Right lung (tissue), 5 donors: ENCODE results near the gene STIM1. TPM values are rescaled to one million over a fixed set of nuclear protein-coding genes. Genes with fewer than 3 reads are reported as not detected.
A peak's percentile ranks its signal among the peaks of the same experiment; 100 is the strongest.

ENCODE experiments used
- DNase-seq, 2 donors: peaks; one replicate each; pipeline ENCODE4 v3.0.0-alpha.2; 2013
- polyA plus RNA-seq, 5 donors: library from polyadenylated mRNA; unstranded; fragments of 120-200 nt; gene quantifications; one replicate each; pipeline versions ENCODE4 v1.2.1 to v1.2.3, GENCODE V29; 2013; ENCODE audit warnings: inconsistent platforms in 1 of 5, low replicate concordance in 1 of 5; ENCODE audit not compliant: insufficient read length in 5 of 5, insufficient read depth in 1 of 5

Gene STIM1
- polyA plus RNA-seq, 5 donors: 38.6 to 51.9 (median 41.6) TPM

DNA sequence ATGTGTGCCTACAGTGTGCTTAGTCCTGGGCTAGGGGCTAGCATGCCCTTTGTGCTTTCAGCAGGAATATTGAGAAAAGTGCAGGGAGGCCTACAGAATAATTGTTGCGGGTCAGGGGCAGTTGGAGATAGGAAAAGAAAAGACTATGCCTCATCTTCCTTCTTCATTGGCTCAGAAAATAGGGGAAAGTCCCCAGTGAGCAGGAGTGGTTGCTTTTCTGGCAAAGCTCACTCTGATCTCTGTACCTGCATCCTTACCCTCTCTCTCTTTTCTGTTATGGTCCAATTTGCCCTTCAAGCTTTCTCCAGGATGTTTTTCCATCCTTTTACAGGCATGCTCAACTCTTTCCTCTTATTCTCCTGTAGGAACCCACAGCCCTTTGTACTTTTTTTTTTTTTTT, 209.6 kb downstream of the STIM1 start:
- no peak for DNase-seq

DNA sequence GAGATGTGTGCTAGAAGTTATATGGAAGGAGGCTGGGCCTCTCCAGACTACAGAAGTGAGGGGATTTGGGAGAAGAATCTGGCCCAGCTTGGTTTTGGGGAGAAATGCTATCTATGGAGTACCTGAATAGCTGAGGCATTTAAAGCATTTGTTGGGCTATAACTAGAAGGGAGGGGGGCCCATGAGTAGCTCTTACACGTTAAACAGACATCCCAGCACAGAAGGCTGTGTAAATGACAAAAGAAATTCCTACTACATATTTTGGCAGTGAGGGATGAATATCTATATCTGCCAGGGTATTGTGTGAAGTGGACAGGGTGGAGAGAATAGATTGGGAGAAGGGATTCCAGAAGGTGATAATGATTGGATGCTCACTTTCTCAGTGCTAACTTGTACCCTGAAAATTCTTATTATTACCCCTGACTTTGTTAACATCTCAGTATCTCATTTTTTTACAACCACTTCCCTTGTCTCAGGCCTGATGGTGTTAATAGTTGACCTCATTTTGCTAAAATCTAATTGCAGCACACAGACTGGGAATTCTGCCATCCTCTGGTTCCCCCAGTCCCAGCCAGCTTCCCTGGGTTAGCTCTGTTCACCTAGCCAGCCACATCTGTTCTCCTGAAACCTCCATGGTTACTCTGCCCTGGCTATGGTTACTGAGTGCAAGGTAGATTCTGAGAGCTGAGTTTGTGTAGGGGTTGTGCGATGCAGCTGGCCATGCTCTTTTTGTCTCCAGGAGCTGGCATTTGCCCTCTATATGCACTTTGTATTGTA, 210.3 kb downstream of the STIM1 start:
- DNase-seq: no peak

DNA sequence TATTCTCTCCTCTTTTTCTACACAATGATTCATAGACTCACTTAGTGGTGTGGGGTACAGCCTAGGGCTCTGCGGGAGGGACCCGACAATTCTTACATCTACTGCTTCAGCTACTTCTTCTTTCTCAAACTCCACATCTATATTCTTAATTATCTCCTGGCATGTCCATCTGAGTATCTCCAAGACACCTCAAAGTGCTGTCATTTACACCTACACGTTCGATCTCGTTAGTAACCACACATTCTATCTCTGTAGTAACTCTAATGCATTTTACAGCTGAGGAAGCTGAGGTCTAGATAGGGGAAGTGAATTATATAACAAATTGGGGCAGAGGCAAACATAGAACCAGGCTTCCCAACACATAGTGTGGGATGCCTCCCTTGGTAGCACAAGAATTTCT, 211.4 kb downstream of the STIM1 start:
- DNase-seq: no peak

DNA sequence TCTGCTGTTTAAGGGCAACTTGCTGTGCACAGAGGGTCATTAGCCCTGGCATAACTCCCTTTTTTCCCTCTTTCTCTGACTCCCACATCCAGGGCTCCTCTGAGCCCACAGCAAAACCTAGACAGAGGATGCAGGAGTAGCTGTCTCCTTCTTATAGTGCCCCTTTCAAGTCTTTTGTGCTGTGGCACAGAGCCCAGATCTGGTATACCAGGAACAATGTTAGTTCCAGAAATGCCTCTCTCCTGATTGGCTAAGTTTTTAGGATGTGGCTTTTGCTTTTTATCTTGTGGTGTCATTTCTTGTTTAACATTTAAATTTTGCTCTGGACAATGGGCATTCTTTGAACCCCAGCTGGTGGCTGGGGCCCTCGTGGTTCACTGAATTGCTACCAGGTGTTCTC, 213.5 kb downstream of the STIM1 start:
- no peak for DNase-seq

DNA sequence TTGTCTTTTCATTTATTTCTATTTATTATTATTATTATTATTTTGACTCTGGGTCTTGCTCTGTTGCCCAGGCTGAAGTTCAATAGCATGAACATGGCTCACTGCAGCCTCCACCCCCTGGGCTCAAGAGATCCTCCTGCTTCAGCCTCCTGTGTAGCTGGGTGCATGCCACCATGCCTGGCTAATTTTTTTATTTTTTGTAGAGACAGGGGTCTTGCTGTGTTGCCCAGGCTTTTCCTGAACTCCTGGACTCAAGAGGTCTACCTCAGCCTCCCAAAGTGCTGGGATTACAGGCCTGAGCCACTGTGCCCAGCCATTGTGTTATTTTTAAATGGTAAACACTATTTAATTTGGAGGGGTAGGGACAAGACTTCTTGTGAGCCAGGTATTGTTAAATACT, 215.9 kb downstream of the STIM1 start:
- DNase-seq: no peak

DNA sequence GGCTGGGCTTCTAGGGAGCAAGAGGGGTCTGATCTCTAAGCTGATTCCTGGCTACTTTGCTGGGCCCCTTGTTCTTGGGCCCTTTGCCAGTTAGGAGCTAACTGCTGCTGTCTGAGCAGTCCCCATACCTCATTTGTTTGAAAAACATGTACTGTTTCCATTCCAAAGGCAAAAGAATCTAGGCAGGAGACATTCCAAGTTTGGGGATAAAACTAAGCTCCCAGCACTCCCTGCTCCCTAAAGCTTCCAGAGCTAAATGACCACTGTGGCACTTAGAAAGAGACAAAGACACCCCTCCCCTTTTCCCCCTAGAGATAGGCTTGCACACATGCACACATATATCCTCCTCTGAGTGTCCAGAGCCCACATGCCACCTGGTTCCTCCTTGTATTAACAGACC, 216.4 kb downstream of the STIM1 start:
- DNase-seq: peak in 1 of 2 donors; percentile 27

DNA sequence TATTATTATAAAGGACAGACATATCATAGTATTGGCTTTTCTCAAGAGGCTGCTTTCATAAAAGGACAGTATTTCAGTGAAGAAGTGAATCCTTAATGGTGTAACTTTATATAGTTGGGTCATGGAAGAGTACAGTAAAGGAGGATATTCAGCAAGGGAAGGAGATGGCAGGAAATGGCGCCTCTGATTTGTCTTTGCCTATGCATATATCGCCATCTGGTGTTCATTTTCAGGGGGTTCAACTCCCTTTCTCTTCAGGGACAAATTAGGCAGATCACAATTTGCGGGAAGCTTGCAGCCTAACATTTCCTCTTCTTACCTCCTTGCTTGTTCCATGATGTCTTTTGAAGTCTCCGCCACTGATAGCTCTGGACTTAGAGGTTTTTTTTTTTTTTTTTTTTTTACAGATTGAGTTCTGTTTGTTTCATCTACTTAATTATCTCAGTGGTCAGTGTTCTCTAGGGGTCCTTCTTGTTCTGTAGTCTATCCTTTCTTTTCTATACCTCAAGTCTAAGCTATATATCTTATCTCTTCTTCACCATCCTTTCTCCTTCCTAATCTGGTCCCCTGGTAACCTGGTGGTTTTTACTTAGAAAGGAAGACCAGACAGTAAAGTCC, 217.3 kb downstream of the STIM1 start:
- peak; percentile 72 to 79 for DNase-seq

DNA sequence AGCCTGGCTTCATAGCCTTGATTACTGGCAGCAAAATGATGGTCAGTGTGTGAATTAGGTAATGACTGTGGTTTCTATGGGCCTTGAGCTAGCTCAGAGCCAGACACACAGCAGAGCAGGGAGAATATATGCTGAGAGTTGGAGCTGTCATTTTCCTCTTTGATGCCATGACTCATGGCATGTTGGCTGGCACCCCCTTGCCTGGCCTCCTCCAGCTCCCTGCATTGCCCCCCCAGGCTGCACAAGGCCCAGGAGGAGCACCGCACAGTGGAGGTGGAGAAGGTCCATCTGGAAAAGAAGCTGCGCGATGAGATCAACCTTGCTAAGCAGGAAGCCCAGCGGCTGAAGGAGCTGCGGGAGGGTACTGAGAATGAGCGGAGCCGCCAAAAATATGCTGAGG, 218.8 kb downstream of the STIM1 start:
- DNase-seq: no peak

DNA sequence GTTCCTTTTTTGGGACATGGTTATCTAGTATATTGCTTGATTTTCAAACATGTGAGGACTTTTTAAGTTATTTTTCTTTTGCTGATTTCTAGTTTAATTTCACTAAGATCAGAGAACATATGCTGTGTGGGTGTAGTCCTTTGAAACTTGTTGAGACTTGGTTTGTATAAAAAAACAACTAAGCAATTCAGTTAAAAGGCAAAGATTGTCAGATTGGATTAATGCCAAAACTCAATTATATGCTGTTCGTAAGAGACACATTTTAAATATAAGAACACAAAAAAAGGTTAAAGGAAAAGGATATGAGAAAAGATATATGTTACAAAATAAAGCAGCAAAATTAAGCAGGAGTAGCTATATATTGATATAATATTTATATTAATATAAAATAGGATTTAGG, 221.3 kb downstream of the STIM1 start:
- DNase-seq: no peak

DNA sequence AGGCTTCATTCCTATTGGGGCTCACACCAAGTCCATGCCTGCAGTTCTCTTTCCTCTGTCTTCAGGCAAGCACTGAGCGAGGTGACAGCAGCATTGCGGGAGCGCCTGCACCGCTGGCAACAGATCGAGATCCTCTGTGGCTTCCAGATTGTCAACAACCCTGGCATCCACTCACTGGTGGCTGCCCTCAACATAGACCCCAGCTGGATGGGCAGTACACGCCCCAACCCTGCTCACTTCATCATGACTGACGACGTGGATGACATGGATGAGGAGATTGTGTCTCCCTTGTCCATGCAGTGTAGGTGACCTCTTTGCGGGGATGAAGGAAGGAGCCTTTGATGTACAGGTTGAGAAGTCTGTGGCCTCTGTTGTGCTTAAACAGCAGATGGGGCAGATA, 227.7 kb downstream of the STIM1 start:
- DNase-seq: no peak

DNA sequence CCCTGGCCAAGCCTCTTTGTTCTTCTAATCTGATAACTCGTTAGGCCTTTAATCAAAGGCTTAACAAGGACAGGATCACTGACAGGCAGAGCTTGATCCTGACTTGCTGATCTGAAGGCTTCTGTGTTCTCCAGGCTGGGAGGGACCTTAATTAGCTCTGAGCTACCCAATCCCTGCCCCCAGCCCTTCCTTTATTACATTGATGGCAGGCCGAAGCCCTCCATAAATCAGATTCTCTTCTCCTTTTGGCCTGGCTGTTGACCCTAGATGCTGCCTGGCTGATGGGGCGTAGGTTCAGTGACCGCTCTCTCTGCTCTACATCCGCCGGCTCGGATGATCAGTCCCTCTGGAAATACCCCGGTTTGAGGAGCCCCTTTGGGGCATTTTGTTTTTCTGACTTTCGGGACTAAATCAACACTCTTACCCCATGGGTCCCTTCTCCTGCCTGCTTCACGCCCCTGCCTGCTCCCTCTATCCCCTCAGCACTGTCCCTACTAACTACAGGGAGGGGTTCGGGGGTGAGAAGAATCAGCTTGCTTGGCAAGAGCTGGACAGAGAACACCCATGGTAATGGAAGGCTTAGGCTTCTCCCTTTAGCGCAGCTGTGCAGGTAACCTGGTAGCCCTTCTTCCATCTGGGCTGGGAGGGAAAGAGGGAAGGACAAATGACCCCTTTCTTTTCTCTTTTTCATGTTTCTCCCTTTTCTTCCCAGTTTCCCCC, 229.1 kb downstream of the STIM1 start:
- no peak for DNase-seq

DNA sequence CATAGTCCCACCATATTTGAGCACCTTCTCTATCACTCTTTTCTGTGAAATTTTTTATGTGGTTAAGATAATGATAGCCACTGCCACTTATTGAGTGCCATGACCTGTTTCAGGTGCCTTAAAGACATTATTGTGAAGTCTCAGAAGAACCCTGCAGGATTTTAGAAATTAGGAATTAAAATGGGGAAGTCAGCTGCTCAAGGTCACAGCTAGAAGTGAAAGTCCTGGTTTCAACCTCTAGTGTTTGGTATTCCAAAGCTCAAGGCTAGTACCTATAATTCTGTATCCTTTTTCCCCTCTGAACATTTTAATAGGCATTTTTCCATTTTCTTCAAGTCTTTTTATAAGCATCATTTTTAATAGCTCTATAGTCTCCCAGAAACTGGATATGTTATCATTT, 230.1 kb downstream of the STIM1 start:
- no peak for DNase-seq

DNA sequence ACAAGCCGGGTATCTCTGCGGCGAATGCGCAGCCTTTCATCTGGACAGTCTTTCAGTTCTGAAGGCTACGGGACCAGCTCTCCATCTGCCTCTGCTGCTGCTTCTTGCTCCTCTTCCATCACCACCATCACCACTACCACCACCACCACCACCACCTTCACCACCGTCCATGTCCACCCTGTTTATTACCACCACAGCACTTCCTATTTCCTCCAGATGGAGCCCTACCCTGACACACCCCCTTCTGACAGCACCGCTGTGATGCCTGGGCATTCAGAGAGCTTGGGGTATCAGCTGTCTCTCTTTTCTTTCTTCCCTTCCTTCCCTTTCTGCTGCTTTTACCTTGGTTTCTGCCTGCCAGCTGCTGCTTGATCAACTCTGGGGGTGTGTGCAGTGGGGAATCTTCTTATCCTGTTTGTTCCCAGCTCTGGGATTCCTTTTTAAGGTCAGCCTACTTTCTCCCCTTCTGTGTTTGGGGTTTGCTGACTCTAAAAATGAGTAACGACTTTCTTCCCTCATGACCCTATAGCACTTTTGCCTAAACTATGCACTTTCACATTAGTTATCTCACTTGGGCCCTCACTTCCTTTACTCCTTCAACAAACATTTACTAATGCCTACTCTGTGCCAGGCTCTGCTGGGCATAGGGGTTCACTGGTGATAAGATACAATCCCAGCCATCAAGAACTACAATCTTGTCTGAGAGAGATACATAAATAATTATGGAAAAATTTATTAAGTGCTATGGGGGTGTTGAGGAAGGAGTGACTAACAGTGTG, 231.3 kb downstream of the STIM1 start:
- DNase-seq: no peak

DNA sequence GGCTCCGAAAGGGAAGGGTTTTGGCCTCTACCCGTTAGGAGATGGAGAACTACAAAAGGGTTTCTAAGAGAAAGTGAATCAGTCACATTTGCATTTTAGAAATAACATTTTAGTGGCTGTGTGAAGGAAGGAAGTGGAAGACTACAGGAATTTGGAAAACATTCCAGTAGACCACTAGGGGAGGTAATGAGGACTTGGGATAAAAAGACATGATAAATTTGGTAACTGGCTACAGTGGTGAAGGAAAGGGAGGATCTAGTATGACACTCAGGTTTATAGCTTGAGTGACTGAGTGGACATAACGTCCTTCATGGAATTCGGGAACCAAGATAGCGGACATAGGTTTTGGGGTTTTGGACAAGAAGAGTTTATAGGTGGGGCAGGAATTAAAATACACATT, 232.1 kb downstream of the STIM1 start:
- no peak for DNase-seq

DNA sequence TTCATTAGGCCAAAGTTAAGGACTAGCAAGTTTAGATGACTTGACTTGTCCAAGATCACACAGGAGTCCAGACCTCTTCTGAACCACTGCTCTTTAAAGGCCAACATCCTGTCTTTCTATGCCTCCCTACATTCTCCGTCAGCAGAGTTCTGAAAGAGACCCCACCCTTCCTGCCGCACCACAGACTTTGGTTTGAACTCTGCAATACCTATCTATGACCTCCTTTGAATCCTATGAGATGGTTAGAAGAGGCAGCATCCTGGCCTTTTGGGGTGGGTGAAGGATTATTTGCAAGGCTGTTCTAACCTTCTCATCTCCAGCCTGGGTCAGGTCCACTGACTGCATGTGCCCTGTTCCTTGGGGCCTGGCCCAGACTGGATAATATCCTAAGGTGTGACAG, 234.8 kb downstream of the STIM1 start:
- DNase-seq: no peak

DNA sequence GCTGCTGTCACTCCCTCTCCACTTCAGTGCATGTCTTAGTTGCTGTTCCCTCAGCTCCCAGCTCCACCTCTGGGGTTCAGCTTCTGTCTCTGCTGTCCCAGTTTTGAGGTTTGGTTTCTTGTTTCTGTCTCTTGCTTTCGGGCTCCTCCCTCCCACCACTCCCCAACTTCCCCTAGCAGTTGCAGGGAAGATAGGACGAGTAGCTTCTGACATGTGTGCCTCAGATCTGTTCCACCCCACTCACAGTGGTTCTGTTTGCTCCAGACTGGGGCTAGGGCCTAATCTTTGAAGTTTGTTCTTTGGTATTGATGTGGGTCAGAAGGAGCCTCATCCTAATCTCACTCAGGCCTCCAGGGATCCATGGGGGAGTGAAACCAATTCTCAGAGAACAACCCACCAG, 236.6 kb downstream of the STIM1 start:
- no peak for DNase-seq

DNA sequence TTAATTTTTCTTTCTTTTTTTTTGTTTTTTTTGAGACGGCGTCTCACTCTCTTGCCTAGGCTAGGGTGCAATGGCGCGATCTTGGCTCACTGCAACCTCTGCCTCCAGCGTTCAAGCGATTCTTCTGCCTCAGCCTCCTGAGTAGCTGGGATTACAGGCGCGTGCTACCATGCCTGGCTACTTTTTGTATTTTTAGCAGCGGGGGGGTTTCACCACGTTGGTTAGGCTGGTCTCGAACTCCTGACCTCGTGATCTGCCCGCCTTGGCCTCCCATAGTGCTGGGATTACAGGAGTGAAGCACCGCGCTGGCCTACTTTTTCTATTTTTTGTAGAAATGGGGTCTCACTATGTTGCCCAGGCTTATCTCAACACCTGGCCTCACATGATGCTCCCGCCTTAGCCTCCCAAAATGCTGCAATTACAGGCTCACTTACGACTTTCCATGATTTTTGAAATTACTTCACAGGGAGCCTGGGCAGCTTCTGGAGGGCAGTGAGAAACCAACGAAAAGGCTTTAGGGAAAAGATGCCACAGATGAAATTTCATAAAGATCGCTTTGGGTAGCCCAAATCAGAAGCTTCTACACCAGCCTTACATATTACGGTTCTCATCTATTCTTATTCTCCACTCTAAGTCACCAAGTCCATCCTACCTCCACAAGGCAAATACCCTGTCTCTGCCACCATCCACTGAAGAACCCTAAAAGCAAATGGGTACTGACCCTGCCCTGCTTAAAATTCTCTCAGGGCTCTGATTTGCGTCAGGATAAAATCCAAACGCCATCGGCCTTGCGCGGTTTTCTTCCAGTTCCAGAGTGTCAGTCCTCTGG, 238.3 kb downstream of the STIM1 start:
- no peak for DNase-seq

DNA sequence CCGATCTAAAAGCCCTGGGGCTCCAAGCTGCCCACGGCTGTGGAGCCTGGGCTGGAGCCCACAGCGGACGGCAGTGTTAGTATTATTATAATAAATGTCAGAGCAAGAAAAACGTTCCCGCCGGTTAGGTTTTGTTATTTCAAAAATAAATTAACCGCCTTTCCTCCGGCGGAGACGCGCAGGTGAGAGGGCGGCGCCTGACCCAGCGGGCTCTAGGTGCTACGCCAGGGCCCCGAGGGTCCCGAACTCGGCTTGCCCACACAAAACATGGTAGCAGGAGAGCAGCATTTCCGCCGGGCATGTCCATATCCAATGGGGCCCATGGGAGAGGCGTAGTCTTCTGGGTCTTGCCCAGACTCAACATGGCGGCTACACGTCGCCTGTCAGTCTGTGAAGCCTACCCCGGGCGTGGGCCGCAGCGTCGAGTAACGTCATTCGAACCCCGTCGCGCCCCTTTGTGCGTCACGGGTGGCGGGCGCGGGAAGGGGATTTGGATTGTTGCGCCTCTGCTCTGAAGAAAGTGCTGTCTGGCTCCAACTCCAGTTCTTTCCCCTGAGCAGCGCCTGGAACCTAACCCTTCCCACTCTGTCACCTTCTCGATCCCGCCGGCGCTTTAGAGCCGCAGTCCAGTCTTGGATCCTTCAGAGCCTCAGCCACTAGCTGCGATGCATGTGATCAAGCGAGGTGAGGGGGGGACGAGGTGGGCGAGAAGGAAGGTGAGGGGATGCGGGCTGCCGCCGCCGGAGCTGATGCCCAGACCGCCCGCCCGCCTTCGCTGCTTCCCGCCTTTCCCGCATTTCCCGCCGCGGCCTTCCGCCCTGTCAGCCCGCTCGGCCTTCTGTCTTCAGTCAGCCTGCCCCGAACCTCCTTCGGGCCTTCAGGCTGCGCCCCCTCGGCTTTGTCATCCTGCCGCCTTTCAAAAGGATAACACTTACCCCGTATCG, 239.2 kb downstream of the STIM1 start, which contains the start of gene RRM1:
Gene RRM1, plus strand, starts transcription at position 452 of the 944 bp plus-strand sequence. Its CDS starts 214 bp downstream, at position 666.
- peak; percentile 97 for DNase-seq

DNA sequence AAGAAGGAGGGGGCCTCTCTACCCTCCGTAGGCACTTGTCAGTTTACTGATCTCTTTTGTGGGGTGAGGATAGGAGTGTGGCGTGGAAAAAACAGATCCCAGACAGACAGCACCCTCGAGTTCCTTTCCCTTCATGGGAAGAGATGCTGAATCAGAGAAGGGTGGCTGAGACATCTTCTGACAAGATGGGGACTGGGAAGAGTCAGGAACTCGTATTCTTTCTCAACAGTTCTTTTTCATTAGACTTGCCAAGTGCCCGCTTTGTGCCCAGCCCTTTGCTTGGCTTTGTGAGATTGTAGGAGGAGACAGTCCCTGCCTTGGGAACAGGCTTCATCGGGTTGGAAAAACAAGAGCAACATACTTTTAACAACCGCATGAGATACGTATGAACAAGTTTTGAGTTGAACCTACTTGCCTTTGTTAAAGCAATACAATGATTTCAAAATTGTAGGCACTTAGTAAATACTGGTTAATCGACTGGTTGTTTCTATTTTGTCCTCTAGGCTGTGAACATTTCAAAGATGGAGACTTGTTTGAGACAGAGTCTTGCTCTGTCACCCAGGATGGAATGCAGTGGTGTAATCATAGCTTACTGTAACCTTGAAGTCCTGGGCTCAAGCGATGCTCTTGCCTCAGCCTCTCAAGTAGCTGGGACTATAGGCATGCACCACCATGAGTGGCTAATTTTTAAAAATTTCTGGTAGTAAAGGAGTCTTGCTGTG, 240.2 kb downstream of the STIM1 start:
- no peak for DNase-seq
